IPS DF 6.9 (cell line): ENCODE results near the gene RETSAT.
"Not testable (repeated sequence)": the region's sequence is repeated elsewhere in the genome, so short reads cannot be mapped to it uniquely, and the experiment has no call there.

Experiments
- DNase-seq: peaks from one replicate; pipeline ENCODE4 v3.0.0-alpha.2; 2013; ENCODE audit warnings: low read depth, low spot score
- H3K27ac ChIP-seq: one replicate; pipeline ENCODE4 v1.5.1; 2013; ENCODE audit warnings: low read length, control low read depth
- H3K27me3 ChIP-seq: 2 replicates; pipeline ENCODE4 v1.6.1; 2013; ENCODE audit warnings: mild to moderate bottlenecking, low read length; ENCODE audit not compliant: control insufficient read depth, insufficient read depth
- H3K36me3 ChIP-seq: 2 replicates; pipeline ENCODE4 v1.6.1; 2013; ENCODE audit warnings: low read length; ENCODE audit not compliant: control insufficient read depth, insufficient read depth
- H3K4me1 ChIP-seq: 2 replicates; pipeline ENCODE4 v1.6.1; 2013; ENCODE audit warnings: low read length; ENCODE audit not compliant: control insufficient read depth, insufficient read depth
- H3K4me3 ChIP-seq: 2 replicates; pipeline ENCODE4 v1.5.1; 2013; ENCODE audit warnings: mild to moderate bottlenecking, low read length
- H3K9me3 ChIP-seq: 2 replicates; pipeline ENCODE4 v1.6.1; 2013; ENCODE audit warnings: low read length, inconsistent platforms; ENCODE audit not compliant: control insufficient read depth, insufficient read depth
- WGBS: extraction: QIAGEN DNeasy Blood & Tissue Kit; methylation state at CpG from one replicate; pipeline ENCODE4 v1.1.7; 2013; ENCODE audit warnings: mixed read lengths, missing lambda C conversion rate; ENCODE audit not compliant: insufficient read length, insufficient coverage; 5-methylcytosine and 5-hydroxymethylcytosine counted together

Gene RETSAT

GRCh38 chr2:85334928-85335327, 19.4 kb downstream of the RETSAT start:
- H3K27ac ChIP-seq, result no peak overlapping the region
- H3K9me3 ChIP-seq, result no peaks in the 10 kb centered on the region
- H3K4me3 ChIP-seq, result no peak overlapping the region
- no CpG with 5 or more reads among the region's 2 CpGs for WGBS
- no peaks in the 10 kb centered on the region for H3K27me3 ChIP-seq
- no peaks in the 10 kb centered on the region for H3K36me3 ChIP-seq
- no peaks in the 10 kb centered on the region for H3K4me1 ChIP-seq
- DNase-seq, result no peak

GRCh38 chr2:85333877-85334276, 20.5 kb downstream of the RETSAT start:
- not testable (repeated sequence) for H3K4me3 ChIP-seq, H3K36me3 ChIP-seq, DNase-seq, H3K27me3 ChIP-seq, H3K27ac ChIP-seq, H3K4me1 ChIP-seq, H3K9me3 ChIP-seq
- no CpG with 5 or more reads among the region's 4 CpGs for WGBS

GRCh38 chr2:85330839-85331636, 23.3 kb downstream of the RETSAT start:
- Histone ChIP-seq H3K27ac (no peak overlapping the region), H3K4me1 (no peaks in the 10 kb centered on the region), H3K27me3 (no peaks in the 10 kb centered on the region), H3K4me3 (no peak overlapping the region), H3K36me3 (no peaks in the 10 kb centered on the region), H3K9me3 (no peaks in the 10 kb centered on the region)
- DNase-seq, result no peak
- WGBS, result no CpG with 5 or more reads among the region's 13 CpGs

GRCh38 chr2:85329701-85330100, 24.6 kb downstream of the RETSAT start:
- not testable (repeated sequence) for H3K27me3 ChIP-seq, H3K4me1 ChIP-seq, DNase-seq, H3K36me3 ChIP-seq, H3K4me3 ChIP-seq, H3K9me3 ChIP-seq, H3K27ac ChIP-seq
- no CpG with 5 or more reads among the region's 3 CpGs for WGBS

GRCh38 chr2:85329181-85329651, 25.1 kb downstream of the RETSAT start:
- Histone ChIP-seq H3K27ac (no peak overlapping the region), H3K4me3 (no peak overlapping the region), H3K4me1 (no peaks in the 10 kb centered on the region), H3K36me3 (peaks cover 3% of the 10 kb centered on the region; the same call in 1 of the 2 replicates), H3K9me3 (no peaks in the 10 kb centered on the region), H3K27me3 (no peaks in the 10 kb centered on the region)
- DNase-seq, result no peak

GRCh38 chr2:85327822-85328617, 26.3 kb downstream of the RETSAT start, which contains the start of gene TGOLN2:
Gene TGOLN2 (minus strand): TSS chr2:85327989. CDS start chr2:85327962, 27 bp downstream.
- no peaks in the 10 kb centered on the region for H3K27me3 ChIP-seq
- no peaks in the 10 kb centered on the region for H3K4me1 ChIP-seq
- peaks cover 7% of the 10 kb centered on the region; the same call in 1 of the 2 replicates for H3K36me3 ChIP-seq
- H3K27ac ChIP-seq, result no peak within 1 kb of the TSS
- peak within 1 kb of the TSS; percentile 60 for H3K4me3 ChIP-seq
- no CpG with 5 or more reads among the region's 57 CpGs for WGBS
- no peaks in the 10 kb centered on the region for H3K9me3 ChIP-seq
- DNase-seq, result peak; percentile 68

GRCh38 chr2:85327160-85327821, 27.0 kb downstream of the RETSAT start:
- Histone ChIP-seq H3K36me3 (peaks cover 7% of the 10 kb centered on the region; the same call in 1 of the 2 replicates), H3K9me3 (no peaks in the 10 kb centered on the region), H3K4me1 (no peaks in the 10 kb centered on the region), H3K27me3 (no peaks in the 10 kb centered on the region), H3K27ac (no peak overlapping the region), H3K4me3 (peak overlapping the region; percentile 60)
- no CpG with 5 or more reads among the region's 41 CpGs for WGBS
- no peak for DNase-seq

- no peak for DNase-seq
- H3K4me3 ChIP-seq, result peak overlapping the region; percentile 60; the same call in 1 of the 2 replicates
- H3K4me1 ChIP-seq, result no peaks in the 10 kb centered on the region
- H3K36me3 ChIP-seq, result peaks cover 7% of the 10 kb centered on the region; the same call in 1 of the 2 replicates
- no CpG with 5 or more reads among the region's 32 CpGs for WGBS
- H3K27ac ChIP-seq, result no peak overlapping the region
- no peaks in the 10 kb centered on the region for H3K9me3 ChIP-seq
- H3K27me3 ChIP-seq, result no peaks in the 10 kb centered on the region
Observed at GRCh38 chr2:85326406-85327159, 27.7 kb downstream of the RETSAT start.

GRCh38 chr2:85325466-85325811, 28.9 kb downstream of the RETSAT start:
- Histone ChIP-seq H3K27me3 (no peaks in the 10 kb centered on the region), H3K4me1 (no peaks in the 10 kb centered on the region), H3K4me3 (no peak overlapping the region), H3K9me3 (no peaks in the 10 kb centered on the region), H3K36me3 (peaks cover 7% of the 10 kb centered on the region; the same call in 1 of the 2 replicates), H3K27ac (no peak overlapping the region)
- DNase-seq, result no peak
- no CpG with 5 or more reads among the region's 9 CpGs for WGBS
